AG09309 (cell line): ENCODE data around the gene INMT.

Source experiments
- DNase-seq: peaks from one replicate; pipeline ENCODE4 v3.0.0-alpha.2; 2010; ENCODE audit warnings: low read depth
- H3K4me3 ChIP-seq: 2 replicates; pipeline ENCODE4 v1.5.1; 2011; ENCODE audit warnings: mild to moderate bottlenecking, low read depth, low read length, moderate library complexity; ENCODE audit not compliant: control insufficient read depth
- TF ChIP-seq, protein P1 (sequence below): IDR thresholded peaks from 2 replicates; pipeline ENCODE4 v1.5.1; 2011; ENCODE audit warnings: mild to moderate bottlenecking, low read depth, low read length, inconsistent platforms; ENCODE audit not compliant: insufficient read depth, control insufficient read depth; ENCODE audit errors: missing control alignments

INMT gene

DNA sequence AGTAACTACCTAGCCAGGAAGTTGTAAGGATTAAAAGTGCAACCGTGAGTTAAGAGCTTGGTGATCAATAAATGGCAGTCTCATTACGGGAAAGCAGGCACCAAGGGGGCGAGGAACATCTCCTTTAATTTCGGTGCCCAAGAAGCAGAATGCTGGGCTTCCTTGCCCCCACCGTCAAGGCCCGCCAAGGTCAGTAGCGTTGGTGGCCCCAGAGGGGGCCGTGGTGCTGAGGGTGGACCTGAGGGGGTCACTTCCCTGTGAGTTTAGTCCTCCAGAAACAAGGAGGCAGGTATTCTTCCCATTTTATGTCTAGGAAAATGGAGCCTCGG lies 18.9 kb downstream of the INMT start:
- peak overlapping the region; percentile 78 for H3K4me3 ChIP-seq
- TF ChIP-seq, protein P1, sequence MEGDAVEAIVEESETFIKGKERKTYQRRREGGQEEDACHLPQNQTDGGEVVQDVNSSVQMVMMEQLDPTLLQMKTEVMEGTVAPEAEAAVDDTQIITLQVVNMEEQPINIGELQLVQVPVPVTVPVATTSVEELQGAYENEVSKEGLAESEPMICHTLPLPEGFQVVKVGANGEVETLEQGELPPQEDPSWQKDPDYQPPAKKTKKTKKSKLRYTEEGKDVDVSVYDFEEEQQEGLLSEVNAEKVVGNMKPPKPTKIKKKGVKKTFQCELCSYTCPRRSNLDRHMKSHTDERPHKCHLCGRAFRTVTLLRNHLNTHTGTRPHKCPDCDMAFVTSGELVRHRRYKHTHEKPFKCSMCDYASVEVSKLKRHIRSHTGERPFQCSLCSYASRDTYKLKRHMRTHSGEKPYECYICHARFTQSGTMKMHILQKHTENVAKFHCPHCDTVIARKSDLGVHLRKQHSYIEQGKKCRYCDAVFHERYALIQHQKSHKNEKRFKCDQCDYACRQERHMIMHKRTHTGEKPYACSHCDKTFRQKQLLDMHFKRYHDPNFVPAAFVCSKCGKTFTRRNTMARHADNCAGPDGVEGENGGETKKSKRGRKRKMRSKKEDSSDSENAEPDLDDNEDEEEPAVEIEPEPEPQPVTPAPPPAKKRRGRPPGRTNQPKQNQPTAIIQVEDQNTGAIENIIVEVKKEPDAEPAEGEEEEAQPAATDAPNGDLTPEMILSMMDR = no peak
- DNase-seq = no peak

DNA sequence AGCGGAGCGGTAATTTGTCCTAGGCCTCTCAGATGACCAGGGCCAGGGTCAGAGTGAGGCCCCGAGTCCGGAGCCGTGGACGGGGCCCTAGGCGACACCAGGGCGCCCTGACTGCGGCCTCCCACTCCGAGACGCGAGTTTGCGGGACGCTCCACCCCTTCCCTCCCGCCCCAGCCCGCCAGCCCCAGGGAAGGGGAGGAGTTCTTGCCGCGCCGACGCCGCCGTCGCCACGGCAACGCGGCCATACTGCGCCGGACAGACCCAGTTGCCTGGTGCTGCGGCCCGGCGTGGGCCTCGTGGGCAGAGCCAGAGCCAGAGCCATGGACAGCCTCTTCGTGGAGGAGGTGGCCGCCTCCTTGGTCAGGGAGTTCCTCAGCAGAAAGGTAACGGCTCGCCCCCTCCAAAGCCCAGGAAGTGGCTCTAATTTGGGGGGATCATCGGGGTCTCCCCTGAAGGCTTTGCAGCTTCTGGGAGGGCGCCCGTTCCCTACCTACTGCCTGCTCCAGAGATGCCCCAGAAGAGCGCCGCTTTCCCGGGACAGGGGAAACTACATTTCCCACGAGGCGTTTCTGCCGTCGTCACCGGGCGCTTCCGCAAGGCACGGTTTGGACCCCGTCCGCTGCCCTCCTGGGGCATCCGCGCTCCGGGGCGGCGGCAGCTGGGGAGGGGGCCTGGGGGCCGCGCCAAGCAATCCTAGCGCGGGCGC lies 19.4 kb downstream of the INMT start, which contains the start of gene MINDY4:
Gene MINDY4 (plus strand): TSS at position 244 of the 706 bp plus-strand sequence. CDS start 77 bp downstream, at position 321.
- H3K4me3 ChIP-seq = peak within 1 kb of the TSS; percentile 78
- TF ChIP-seq, protein P1 = peak; percentile 7
- DNase-seq = no peak

DNA sequence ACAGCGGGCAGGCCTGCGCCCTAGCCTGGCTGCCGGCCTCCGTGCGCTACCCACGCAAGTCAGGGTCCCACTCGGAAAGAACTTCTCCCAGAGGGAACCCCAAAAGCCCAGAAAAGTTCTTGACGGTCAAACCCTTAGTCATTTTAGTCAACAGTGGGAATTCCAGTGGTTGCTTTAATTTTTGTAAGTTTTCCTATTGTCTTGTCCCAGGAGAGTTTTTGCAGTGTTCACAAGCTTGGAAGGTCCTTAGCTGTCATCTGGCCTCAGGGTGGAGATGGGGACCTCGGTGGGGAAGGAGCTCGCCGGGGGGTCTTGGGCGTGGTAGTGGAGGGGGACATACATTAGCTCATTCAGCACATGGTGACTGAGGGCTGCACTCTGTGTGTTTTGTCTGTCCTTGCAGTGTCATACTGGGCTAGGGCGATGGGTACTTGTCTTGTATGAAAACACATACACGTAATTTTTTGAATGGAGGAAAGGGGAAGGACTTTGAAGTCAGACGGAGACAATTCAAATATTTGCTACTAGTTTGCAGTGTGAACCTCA lies 20.0 kb downstream of the INMT start:
- no peak for DNase-seq
- peak overlapping the region; percentile 78 for H3K4me3 ChIP-seq
- TF ChIP-seq, protein P1 = no peak

DNA sequence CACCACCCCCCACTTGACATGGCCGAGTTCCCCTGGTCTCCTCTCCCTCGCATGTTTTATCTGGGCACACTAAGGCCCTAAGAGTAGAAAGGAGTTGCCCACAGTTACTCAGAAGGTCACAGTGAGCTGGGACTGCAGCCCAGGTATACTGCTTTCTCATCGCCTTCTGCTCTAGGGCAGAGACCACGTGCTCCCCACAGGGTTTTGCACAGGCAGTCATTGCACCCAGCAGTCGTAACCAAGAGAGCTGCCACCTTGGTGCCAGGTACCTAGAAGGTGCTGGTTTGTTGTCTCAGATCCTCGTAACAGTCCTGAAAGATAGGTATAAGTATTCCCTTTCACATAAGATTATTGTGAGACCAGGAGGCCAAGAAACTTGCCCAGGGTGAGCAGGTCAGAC lies 21.0 kb downstream of the INMT start:
- H3K4me3 ChIP-seq = no peak overlapping the region
- DNase-seq = no peak
- TF ChIP-seq, protein P1 = no peak

DNA sequence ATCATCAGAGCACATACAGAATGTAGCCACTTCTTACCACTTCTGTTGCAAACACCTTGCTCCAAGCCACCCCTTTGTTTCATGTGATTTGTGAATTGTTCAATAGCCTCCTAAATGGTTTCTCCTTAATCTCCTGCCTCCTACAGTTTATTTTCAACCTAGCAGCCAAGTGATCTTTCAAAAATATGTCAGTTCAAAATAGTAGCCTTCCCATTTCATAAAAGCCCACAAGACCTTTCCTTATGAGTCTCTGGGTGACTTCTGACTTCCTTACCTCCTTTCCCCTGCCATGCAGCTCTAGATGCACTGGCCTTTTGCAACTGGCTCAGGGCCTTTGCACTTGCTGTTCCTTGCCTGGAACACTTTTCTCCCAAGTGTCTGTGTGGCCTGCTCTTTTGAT lies 24.1 kb downstream of the INMT start:
- TF ChIP-seq, protein P1 = no peak
- no peak overlapping the region for H3K4me3 ChIP-seq
- no peak for DNase-seq

DNA sequence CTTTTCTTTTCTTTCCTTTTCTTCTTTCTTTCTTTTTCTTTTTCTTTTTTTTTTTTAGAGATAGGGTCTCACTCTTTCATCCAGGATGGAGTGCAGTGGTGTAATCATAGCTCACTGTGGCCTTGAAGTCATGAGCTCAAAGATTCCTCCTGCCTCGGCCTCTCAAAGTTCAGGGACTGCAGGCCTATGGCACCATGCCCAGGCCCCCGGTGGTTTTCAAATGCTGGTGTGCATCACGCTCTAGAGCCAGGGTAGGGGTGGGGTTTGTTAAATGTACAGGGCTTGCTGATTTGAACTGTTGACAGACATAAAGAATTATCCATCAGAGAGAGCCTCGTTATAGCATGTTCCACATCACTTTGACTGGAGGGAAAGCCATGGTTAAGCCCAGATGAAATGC lies 25.0 kb downstream of the INMT start:
- no peak for DNase-seq
- TF ChIP-seq, protein P1 = no peak
- no peak overlapping the region for H3K4me3 ChIP-seq
